ENCODE results near the gene TTLL7.

TTLL7 gene

GRCh38 chr1:83819436-83819835 is 179.5 kb downstream of the TTLL7 start:
- no peak for DNase-seq (ENCODE audit: low read depth in 2 of 2)

DNA sequence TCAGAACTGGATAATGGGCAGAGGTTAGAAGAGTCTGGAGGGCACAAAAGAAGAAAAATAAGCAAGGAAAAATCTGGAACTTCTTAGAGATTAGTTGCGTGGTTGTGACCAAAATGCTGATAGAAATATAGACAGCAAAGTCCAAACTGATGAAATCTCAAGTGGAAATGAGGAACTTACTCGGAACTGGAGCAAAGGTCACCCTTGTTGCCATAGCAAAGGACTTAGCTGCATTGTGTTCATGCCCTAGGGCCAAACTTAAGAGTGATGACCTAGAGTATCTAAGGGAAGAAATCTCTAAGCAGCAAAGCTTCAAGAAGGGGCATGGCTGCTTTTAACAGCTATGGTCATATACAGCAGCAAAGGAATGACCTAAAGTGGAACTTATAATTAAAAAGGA is 180.0 kb downstream of the TTLL7 start:
- no peak for DNase-seq (ENCODE audit: low read depth in 2 of 2)

DNA sequence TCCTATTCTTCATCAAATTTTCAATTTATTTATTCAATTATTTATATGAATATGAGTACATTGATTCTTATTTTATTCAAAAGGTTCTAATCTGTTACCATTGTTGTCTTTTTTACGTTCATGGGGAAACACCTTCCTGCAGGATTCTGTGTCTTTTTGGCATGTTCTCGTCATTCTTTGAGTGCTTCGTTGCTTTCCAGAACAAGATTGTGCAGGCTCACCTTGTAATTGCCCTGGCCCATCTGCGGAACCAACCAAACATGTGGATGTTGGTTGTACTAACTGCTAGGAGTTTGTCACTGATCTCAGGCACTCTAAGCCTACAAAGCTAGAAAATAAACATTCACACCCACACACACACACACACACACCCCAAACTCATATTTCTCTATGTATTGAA is 182.1 kb downstream of the TTLL7 start:
- DNase-seq (ENCODE audit: low read depth in 2 of 2) = no peak

- peak; percentile 82 to 83 for DNase-seq (ENCODE audit: low read depth in 2 of 2)
These were observed 183.6 kb downstream of the TTLL7 start for GRCh38 chr1:83815330-83815729.

Data from fibroblast of skin of left biceps (primary cell).